SK-N-DZ (cell line): ENCODE data around the gene NIPSNAP3A.

Experiments
- DNase-seq: peaks from one replicate; pipeline ENCODE4 v3.0.0-alpha.2; 2015; ENCODE audit warnings: low spot score

NIPSNAP3A gene

GRCh38 chr9:104808035-104808614, 60.6 kb downstream of the NIPSNAP3A start:
- DNase-seq = no peak
